HepG2 (cell line): Measurements from ENCODE around the gene PADI6. TPM values are rescaled to one million over a fixed set of nuclear protein-coding genes. Genes with fewer than 3 reads are reported as not detected.
A peak's percentile ranks its signal among the peaks of the same experiment; 100 is the strongest.

Experiments used
- ATAC-seq: fragments of 200-7000 bp; cut with Tn5 transposase; 3 replicates; pipeline ENCODE4 v1.9.1; 2020; ENCODE audit warnings: mild to moderate bottlenecking, moderate library complexity
- BruUV-seq: library from RNA; stranded (reverse); fragments of 400-500 nt; replicated peaks from 2 replicates; lab custom pipeline; 2021; lab: Mats Ljungman, UMichigan
- CTCF ChIA-PET: fragments of 300-600 bp; formaldehyde crosslinking; extraction: SDS; loops from one replicate; lab custom pipeline; 2021; ENCODE audit warnings: low total read pairs, inconsistent platforms, low intra/inter-chr PET ratio; lab: Yijun Ruan, JAX
- POLR2A ChIA-PET: fragments of 350-600 bp; sonication (Branson Sonifier 250); formaldehyde crosslinking; loops from one replicate; lab custom pipeline; 2020; ENCODE audit warnings: antibody characterized with exemption, inconsistent platforms; lab: Yijun Ruan, JAX
- DNase-seq: peaks from one replicate; pipeline ENCODE4 v3.0.0-alpha.2; 2015; ENCODE audit warnings: low spot score
- FAIRE-seq: peaks from 3 replicates; lab custom pipeline; 2011; peaks lifted over from hg19 to GRCh38; lab: Jason Lieb, UNC
- H2AFZ ChIP-seq: one replicate; pipeline ENCODE4 v1.6.1; 2011; ENCODE audit warnings: low read length, inconsistent platforms
- H3K27ac ChIP-seq: fragments of 300-600 bp; 3 replicates; pipeline ENCODE4 v1.8.0; 2011; ENCODE audit warnings: mixed run types, mild to moderate bottlenecking, mixed read lengths, low read length, inconsistent platforms; ENCODE audit not compliant: insufficient read depth; ENCODE audit errors: extremely low read length
- H3K27me3 ChIP-seq, 2 experiments: fragments of 200-600 bp in 1 of 2; 2 replicates in 1 of 2; 3 replicates in 1 of 2; pipeline versions ENCODE4 v1.6.0 to v1.8.0; 2011; ENCODE audit warnings: low read length in 2 of 2, mild to moderate bottlenecking in 2 of 2, moderate library complexity in 2 of 2, inconsistent platforms in 1 of 2; ENCODE audit not compliant: insufficient read depth in 2 of 2, control insufficient read depth in 1 of 2
- H3K36me3 ChIP-seq, 2 experiments: fragments of 200-600 bp in 1 of 2; replicated peaks in 1 of 2; 2 replicates in 1 of 2; 3 replicates in 1 of 2; pipeline versions ENCODE4 v1.5.1 to v1.8.0; 2011; ENCODE audit warnings: low read length in 2 of 2, inconsistent platforms in 1 of 2; ENCODE audit not compliant: insufficient read depth in 2 of 2, control insufficient read depth in 1 of 2
- H3K4me1 ChIP-seq: 2 replicates; pipeline ENCODE4 v1.5.1; 2012; ENCODE audit warnings: low read length, inconsistent platforms; ENCODE audit not compliant: insufficient read depth
- H3K4me2 ChIP-seq: 2 replicates; pipeline ENCODE4 v1.6.0; 2011; ENCODE audit warnings: low read depth, low read length, inconsistent platforms
- H3K4me3 ChIP-seq, 3 experiments: fragments of 200-600 bp in 1 of 3; sonication (generic), shearing (Covaris generic) in 1 of 3; replicated peaks in 1 of 3; 2 replicates each; pipeline ENCODE4 v1.5.1; 2011 to 2016; ENCODE audit warnings: low read length in 3 of 3, inconsistent platforms in 2 of 3, low read depth in 2 of 3, mild to moderate bottlenecking in 2 of 3, control low read depth in 1 of 3, mixed read lengths in 1 of 3; ENCODE audit not compliant: insufficient read depth in 1 of 3
- H3K79me2 ChIP-seq: one replicate; pipeline ENCODE4 v1.6.1; 2011; ENCODE audit warnings: low read length, inconsistent platforms; ENCODE audit not compliant: insufficient read depth
- H3K9ac ChIP-seq: 2 replicates; pipeline ENCODE4 v1.6.0; 2011; ENCODE audit warnings: mild to moderate bottlenecking, low read depth, low read length, inconsistent platforms; ENCODE audit not compliant: insufficient read depth
- H3K9me3 ChIP-seq: 2 replicates; pipeline ENCODE4 v1.5.1; 2012; ENCODE audit warnings: mild to moderate bottlenecking, low read length
- H4K20me1 ChIP-seq: 2 replicates; pipeline ENCODE4 v1.6.0; 2011; ENCODE audit warnings: inconsistent platforms, mild to moderate bottlenecking, low read length, moderate library complexity; ENCODE audit not compliant: insufficient read depth
- AGO2 ChIP-seq: fragments of 200-400 bp; formaldehyde crosslinking; optimal IDR thresholded peaks from 2 replicates; pipeline ENCODE3; 2017; ENCODE audit warnings: mild to moderate bottlenecking, low read depth, low read length, moderate library complexity
- AHR ChIP-seq: IDR thresholded peaks from 2 replicates; pipeline ENCODE4 v1.6.1; 2018; ENCODE audit warnings: missing genetic modification reagents, missing compliant biosample characterization
- CEBPG ChIP-seq: IDR thresholded peaks from 2 replicates; pipeline ENCODE4 v1.6.1; 2016
- HNF4G ChIP-seq, 2 experiments: sonication (generic) in 1 of 2; formaldehyde crosslinking in 1 of 2; IDR thresholded peaks; 2 replicates each; pipeline versions ENCODE4 v1.4.0 to v1.6.1; 2011 to 2020; ENCODE audit warnings: borderline replicate concordance in 2 of 2, low read depth in 2 of 2, mild to moderate bottlenecking in 2 of 2, low read length in 1 of 2, missing genetic modification reagents in 1 of 2, moderate library complexity in 1 of 2
- ISX ChIP-seq: sonication (generic); formaldehyde crosslinking; conservative IDR thresholded peaks from 2 replicates; pipeline ENCODE4 v1.5.0; 2020; ENCODE audit warnings: missing genetic modification reagents
- KDM5B ChIP-seq: sonication (generic); formaldehyde crosslinking; IDR thresholded peaks from 2 replicates; pipeline ENCODE4 v1.4.0; 2020; ENCODE audit warnings: missing genetic modification reagents, mild to moderate bottlenecking, borderline replicate concordance
- NR0B2 ChIP-seq: sonication (generic); formaldehyde crosslinking; IDR thresholded peaks from 2 replicates; pipeline ENCODE4 v1.4.0; 2020; ENCODE audit warnings: mild to moderate bottlenecking, missing genetic modification reagents
- RAD21 ChIP-seq: fragments of 450-650 bp; formaldehyde crosslinking; IDR thresholded peaks from 2 replicates; pipeline ENCODE4 v1.5.0; 2020; ENCODE audit warnings: mild to moderate bottlenecking
- SNAPC4 ChIP-seq: sonication (generic); formaldehyde crosslinking; IDR thresholded peaks from 2 replicates; pipeline ENCODE4 v1.4.0; 2020; ENCODE audit warnings: mild to moderate bottlenecking, missing genetic modification reagents
- TCF12 ChIP-seq, 2 experiments: fragments of 450-650 bp in 1 of 2; sonication (generic) in 1 of 2; formaldehyde crosslinking in 1 of 2; IDR thresholded peaks; 2 replicates each; pipeline versions ENCODE4 v1.6.1 to v1.8.0; 2017 to 2022; ENCODE audit warnings: antibody characterized with exemption in 1 of 2, mild to moderate bottlenecking in 1 of 2, missing genetic modification reagents in 1 of 2, moderate library complexity in 1 of 2
- ZKSCAN5 ChIP-seq: sonication (generic); formaldehyde crosslinking; IDR thresholded peaks from 2 replicates; pipeline ENCODE4 v1.5.1; 2020; ENCODE audit warnings: mild to moderate bottlenecking, missing genetic modification reagents
- ZNF136 ChIP-seq: sonication (generic); formaldehyde crosslinking; IDR thresholded peaks from 2 replicates; pipeline ENCODE4 v1.8.1; 2022; ENCODE audit warnings: low read depth, mild to moderate bottlenecking, moderate library complexity, missing genetic modification reagents
- ZNF30 ChIP-seq: sonication (generic); formaldehyde crosslinking; IDR thresholded peaks from 2 replicates; pipeline ENCODE4 v1.5.0; 2020; ENCODE audit warnings: mild to moderate bottlenecking, missing genetic modification reagents
- ZNF619 ChIP-seq: sonication (generic); formaldehyde crosslinking; IDR thresholded peaks from 2 replicates; pipeline ENCODE4 v1.4.0; 2020; ENCODE audit warnings: mild to moderate bottlenecking, missing genetic modification reagents
- WGBS: methylation state at CpG from one replicate; pipeline ENCODE4 v1.1.6; 2017; ENCODE audit warnings: low lambda C conversion rate; 5-methylcytosine and 5-hydroxymethylcytosine counted together
- in situ Hi-C: cut with HindIII; loops from 2 replicates; pipeline ENCODE4 v1.10.0; 2017; ENCODE audit warnings: low pct_unique_long_range_greater_than_20kb; ENCODE audit not compliant: extremely low pct_ligation_motif_present
- intact Hi-C: fragments of 100-400 bp; cut with micrococcal nuclease; formaldehyde crosslinking; loops from one replicate; pipeline ENCODE4 v1.10.0; 2022; ENCODE audit not compliant: unreplicated experiment
- polyA plus RNA-seq, 8 experiments: library from polyadenylated mRNA; depleted of rRNA in 3 of 8; stranded (reverse) in 7 of 8; unstranded in 1 of 8; fragments of >200 nt; fragmentation: Illumina TruSeq in 4 of 8; extraction: Trizol in 4 of 8; gene quantifications; 2 replicates each; pipeline versions ENCODE4 v1.2.1 to v1.2.3, GENCODE V29; 2011 to 2016; ENCODE audit warnings: low read depth in 4 of 8, missing spikeins in 1 of 8, mixed read lengths in 1 of 8; ENCODE audit not compliant: insufficient read depth in 1 of 8
- total RNA-seq, 5 experiments: library from RNA; depleted of rRNA; stranded (reverse); fragments of >200 nt; fragmentation: Illumina TruSeq; extraction: Trizol; gene quantifications; 2 replicates each; pipeline ENCODE4 v1.2.3, GENCODE V29; 2016; ENCODE audit warnings: low read depth in 1 of 5

Gene PADI6
- total and polyA plus RNA-seq, 2 of the 13 experiments (the other 11 are each of a cell fraction or from before 2014, with no cell fraction given), result not detected

- TF ChIP-seq AGO2, result peak; percentile 68
- TF ChIP-seq KDM5B (CRISPR knock-in tag), result no peak; the same call in 1 of the 2 replicates
- TF ChIP-seq, all 625 proteins: peak for 21
Observed at GRCh38 chr1:17419626-17420328, 47.8 kb downstream of the PADI6 start (continued).

- DNase-seq, result no peak
- peaks cover 36 to 87% of the 10 kb centered on the region in 2 experiments for H3K36me3 ChIP-seq
- ATAC-seq, result no peak
- FAIRE-seq, result no peak
- intact Hi-C loops, result loop anchor here (2.0 kb wide), 1 partner anchor 64 kb away; no protein-coding TSS in a partner anchor
- no peak overlapping the region for H3K4me2 ChIP-seq
- no peak for TF ChIP-seq ZNF619 (CRISPR knock-in tag)
- no peak for TF ChIP-seq SNAPC4 (CRISPR knock-in tag)
- no peak for TF ChIP-seq ZKSCAN5 (CRISPR knock-in tag)
- TF ChIP-seq TCF12 (IDR thresholded peaks at IDR 0.05), result no peak
- TF ChIP-seq TCF12 (CRISPR knock-in tag; IDR thresholded peaks at IDR 0.05), result no peak
- TF ChIP-seq CEBPG (CRISPR knock-in tag), result no peak
- no peak for TF ChIP-seq ZNF30 (CRISPR knock-in tag)
- no peak for TF ChIP-seq ISX
- TF ChIP-seq AHR (CRISPR knock-in tag), result no peak
- no peak for TF ChIP-seq NR0B2 (CRISPR knock-in tag)
- TF ChIP-seq ZNF136 (CRISPR knock-in tag), result no peak
- no peak for TF ChIP-seq HNF4G (IDR thresholded peaks at IDR 0.05; ENCODE audit: borderline replicate concordance, low read depth, low read length)
- no peak for TF ChIP-seq HNF4G (CRISPR knock-in tag; IDR thresholded peaks at IDR 0.05; ENCODE audit: borderline replicate concordance, low read depth)
- no peak for TF ChIP-seq RAD21 (CRISPR knock-in tag)
- TF ChIP-seq, all 625 proteins: peak for 0
- ChIA-PET POLR2A (no interaction called here), CTCF (interaction anchor here (1.3 to 2.9 kb wide), 2 partner anchors 18 to 65 kb away, joined by 3 to 20 read pairs; partner anchors contain the start of gene RCC2)
- no TSS peak for BruUV-seq
- Histone ChIP-seq H3K79me2 (no peaks in the 10 kb centered on the region), H3K27ac (no peak overlapping the region), H3K9me3 (no peaks in the 10 kb centered on the region), H3K9ac (no peak overlapping the region), H2AFZ (no peak overlapping the region), H4K20me1 (peaks cover 3% of the 10 kb centered on the region; the same call in 1 of the 2 replicates), H3K4me3 (no peak overlapping the region), H3K27me3 (no peaks in the 10 kb centered on the region), H3K4me1 (no peaks in the 10 kb centered on the region)
- in situ Hi-C loops, result loop anchor here (5.0 kb wide), 1 partner anchor 67 kb away; no protein-coding TSS in a partner anchor
- 94% methylated on average over 6 of the region's 6 CpGs for WGBS
Observed at GRCh38 chr1:17420391-17420918, 48.5 kb downstream of the PADI6 start.
